Panc1 (cell line): ENCODE measurements around the gene NEGR1.

ENCODE experiments used
- CTCF ChIP-seq: fragments of 450-650 bp; IDR thresholded peaks from 2 replicates; pipeline ENCODE4 v1.5.1; 2017; ENCODE audit warnings: mild to moderate bottlenecking
- POLR2AphosphoS5 ChIP-seq: IDR thresholded peaks from 2 replicates; pipeline ENCODE4 v1.6.1; 2012; ENCODE audit warnings: mild to moderate bottlenecking, low read depth, low read length, moderate library complexity
- REST ChIP-seq, 2 experiments: IDR thresholded peaks; 2 replicates each; pipeline ENCODE4 v1.6.1; 2011 to 2012; ENCODE audit warnings: low read depth in 2 of 2, control low read depth in 1 of 2, low read length in 1 of 2, mild to moderate bottlenecking in 1 of 2, moderate library complexity in 1 of 2; ENCODE audit not compliant: insufficient read depth in 1 of 2

GRCh38 chr1:71645015-71645414 is 637.3 kb downstream of the NEGR1 start:
- TF ChIP-seq CTCF: no peak
- TF ChIP-seq REST (IDR thresholded peaks at IDR 0.05; ENCODE audit: insufficient read depth in 1 of 2, low read depth in 2 of 2, low read length in 1 of 2): no peak
- no peak for TF ChIP-seq POLR2AphosphoS5
